HCEC 1CT (cell line): ENCODE results near the gene SYNGR3.
"Not testable (repeated sequence)": the region's sequence is repeated elsewhere in the genome, so short reads cannot be mapped to it uniquely, and the experiment has no call there.

Experiments
- DNase-seq: peaks from one replicate; pipeline ENCODE4 v3.0.0-alpha.2; 2017

Gene SYNGR3

DNA sequence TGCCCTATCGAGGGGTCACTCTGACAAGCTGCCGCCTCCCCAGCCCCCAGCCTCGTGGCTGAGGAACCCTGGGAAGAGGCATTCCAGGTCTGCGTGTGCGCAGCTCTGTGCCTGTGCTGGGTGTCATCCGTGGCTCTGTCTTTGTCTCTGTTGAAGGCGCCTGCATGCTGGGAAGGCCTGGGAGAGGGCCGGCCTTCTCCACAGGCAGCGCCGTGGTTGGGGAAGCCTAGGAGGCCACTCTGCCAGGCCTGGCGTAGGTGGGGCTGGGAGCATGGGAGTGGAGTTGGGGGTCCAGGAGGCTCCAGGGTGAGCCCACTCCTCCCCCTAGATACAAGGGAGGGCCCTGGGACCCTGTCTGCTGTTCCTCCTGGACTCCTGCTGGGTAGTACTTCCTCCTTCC lies 40.3 kb downstream of the SYNGR3 start:
- no peak for DNase-seq

- no peak for DNase-seq
Observed at GRCh38 chr16:2031081-2031577, 41.4 kb downstream of the SYNGR3 start.

- no peak for DNase-seq
Observed at GRCh38 chr16:2032285-2033056, 42.7 kb downstream of the SYNGR3 start.

GRCh38 chr16:2033057-2033908 lies 43.5 kb downstream of the SYNGR3 start:
- peak; percentile 70 for DNase-seq

- DNase-seq: not testable (repeated sequence)
Observed at GRCh38 chr16:2033909-2034695, 44.3 kb downstream of the SYNGR3 start.

- no peak for DNase-seq
Observed at GRCh38 chr16:2034696-2035430, 45.1 kb downstream of the SYNGR3 start.

GRCh38 chr16:2035431-2036199 lies 45.8 kb downstream of the SYNGR3 start:
- DNase-seq: peak; percentile 73

GRCh38 chr16:2036200-2036966 lies 46.6 kb downstream of the SYNGR3 start:
- DNase-seq: no peak

GRCh38 chr16:2037115-2037514 lies 47.3 kb downstream of the SYNGR3 start:
- DNase-seq: no peak

DNA sequence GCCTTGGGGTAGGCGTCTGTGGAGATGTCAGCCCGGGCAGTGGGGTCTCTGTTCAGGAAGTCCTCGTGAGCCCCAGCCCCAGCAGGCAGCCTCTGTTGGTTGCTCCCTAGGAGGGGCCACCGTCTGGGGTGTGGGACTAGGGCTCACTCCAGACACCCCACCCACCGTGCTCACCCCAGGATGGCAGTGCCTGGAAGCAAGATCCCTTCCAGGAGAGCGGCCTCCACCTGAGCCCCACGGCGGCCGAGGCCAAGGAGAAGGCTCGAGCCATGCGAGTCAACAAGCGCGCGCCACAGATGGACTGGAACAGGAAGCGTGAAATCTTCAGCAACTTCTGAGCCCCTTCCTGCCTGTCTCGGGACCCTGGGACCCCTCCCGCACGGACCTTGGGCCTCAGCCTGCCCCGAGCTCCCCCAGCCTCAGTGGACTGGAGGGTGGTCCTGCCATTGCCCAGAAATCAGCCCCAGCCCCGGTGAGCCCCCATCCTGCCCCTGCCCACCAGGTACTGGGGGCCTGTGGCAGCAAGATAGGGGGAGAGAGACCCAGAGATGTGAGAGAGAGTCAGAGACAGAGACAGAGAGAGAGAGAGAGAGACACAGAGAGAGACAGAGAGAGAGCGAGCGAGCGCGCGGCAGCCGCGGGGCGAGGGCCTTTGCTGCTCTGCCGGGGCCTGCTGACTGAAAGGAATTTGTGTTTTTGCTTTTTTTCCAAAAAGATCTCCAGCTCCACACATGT lies 48.0 kb downstream of the SYNGR3 start:
- no peak for DNase-seq

- no peak for DNase-seq
Observed at GRCh38 chr16:2038382-2039231, 48.8 kb downstream of the SYNGR3 start.

- DNase-seq: peak; percentile 89
Observed at GRCh38 chr16:2039274-2040031, 49.7 kb downstream of the SYNGR3 start.

DNA sequence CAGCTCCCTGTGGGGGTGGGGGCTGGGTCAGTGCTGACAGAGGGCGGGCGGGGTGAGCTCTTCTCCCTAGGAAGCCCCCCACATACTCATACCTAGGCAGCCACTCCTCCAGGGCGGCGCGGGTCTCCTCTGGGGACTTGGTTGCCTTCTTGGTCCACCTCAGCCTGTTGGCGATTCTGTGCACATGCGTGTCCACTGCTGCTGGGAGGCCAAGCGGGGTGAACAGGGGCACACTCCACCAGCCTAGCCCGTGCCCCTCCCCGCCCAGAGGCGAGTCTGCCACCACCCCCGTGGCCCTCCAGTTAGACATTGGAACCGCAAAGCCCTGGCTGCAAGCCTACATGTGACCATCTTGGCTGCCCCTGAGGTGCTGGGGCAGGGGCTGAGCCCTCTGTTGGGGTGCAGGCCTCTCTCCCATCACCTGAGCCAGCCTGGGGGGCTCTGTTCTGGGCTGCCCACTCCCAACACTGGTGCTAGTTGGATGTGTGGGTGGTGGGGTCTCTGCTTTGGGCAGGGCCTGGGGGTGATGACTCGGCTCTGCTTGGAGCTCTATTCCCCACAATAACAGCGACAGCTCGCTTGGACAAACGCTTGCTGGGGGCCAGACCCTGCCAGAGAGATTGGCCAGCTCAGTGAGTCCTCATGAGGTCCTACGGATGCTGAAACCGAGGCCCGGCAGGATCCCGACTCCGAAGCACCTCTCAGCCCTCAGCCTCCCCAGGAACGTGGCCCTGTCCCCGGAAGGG lies 50.4 kb downstream of the SYNGR3 start:
- DNase-seq: no peak

DNA sequence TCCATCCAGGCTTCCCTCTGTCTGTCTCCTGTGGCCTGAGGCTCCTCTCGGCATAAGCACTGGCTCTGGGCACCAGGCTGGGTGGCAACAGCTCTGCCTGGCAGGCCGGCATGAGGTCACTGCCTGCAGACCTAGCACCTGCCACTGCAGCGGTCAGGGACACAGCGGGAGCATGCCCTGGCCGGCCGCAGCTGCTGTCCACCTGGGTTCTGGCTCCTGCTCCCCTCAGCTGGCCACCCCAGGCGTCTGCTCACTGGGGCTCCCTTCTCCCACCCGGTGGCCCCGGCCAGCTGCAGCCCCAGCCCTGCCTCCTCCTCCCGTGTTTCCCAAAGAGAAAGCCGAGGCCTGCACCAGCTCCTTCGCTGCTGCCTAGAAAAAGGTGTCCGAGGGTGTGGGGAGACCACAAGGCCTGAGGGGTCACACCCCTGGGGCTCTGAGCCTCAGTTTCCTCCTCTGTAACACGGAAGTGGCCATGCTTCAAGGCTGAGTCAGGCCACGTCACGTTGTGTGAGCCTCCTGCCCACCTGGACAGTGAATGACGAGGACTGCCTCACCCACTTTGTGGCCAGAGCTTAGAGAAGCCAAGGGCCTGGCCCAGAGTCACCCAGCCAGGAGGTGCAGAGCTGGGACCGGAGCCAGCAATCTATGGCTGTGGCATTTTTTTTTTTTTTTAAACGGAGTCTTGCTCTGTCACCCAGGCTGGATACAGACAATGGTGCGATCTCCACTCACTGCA lies 51.2 kb downstream of the SYNGR3 start:
- DNase-seq: no peak

DNA sequence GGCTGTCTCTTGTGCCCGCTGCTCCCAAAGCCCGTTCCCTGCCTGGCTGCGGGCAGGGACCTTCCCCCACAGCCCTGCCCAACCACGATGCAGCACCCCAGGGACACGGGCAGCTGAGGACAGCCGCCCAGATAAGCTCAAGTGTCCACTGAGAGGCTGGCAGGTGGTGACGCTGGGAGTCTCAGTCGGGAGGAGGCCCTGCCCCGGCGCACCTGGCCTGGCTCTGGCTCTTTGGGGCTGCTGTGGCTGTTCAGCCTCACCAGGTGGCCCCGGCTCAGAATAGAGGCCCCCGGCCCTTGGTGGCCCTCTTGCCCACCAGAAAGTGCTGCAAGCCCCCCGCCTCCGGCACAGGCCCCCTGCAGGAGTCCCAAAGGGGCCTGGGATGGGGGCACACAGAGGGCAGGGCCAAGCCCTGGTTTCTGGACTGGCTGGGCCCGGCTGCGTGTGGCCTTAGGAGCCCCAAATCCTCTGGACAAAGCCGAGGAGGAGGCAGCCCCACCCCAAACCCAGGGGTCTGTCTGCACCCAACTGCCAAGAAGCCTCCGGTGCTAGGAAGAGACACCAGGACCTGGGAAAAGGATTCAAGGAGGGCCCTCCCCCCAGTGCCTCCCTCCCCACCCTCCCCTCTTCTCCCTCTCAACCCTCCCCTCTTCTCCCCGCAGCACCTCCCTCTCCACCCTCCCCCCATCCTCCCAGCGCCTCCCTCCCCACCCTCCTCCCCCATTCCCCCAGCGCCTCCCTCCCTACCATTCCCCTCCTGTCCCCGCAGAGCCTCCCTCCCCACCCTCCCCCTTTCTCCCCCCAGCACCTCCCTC lies 52.6 kb downstream of the SYNGR3 start:
- no peak for DNase-seq
